Stimulated activated CD4-positive, alpha-beta T cell treated with anti-CD3 and anti-CD28 coated beads, Interleukin-1b, Interleukin-23, amount 100 ng/mL, for 4 hours (primary cell): ENCODE results near the gene SAP25.
"Not testable (repeated sequence)": the region's sequence is repeated elsewhere in the genome, so short reads cannot be mapped to it uniquely, and the experiment has no call there.

Experiments
- DNase-seq, 2 donors: peaks; one replicate each; pipeline ENCODE4 v3.0.0-alpha.2; 2020; ENCODE audit warnings: low read depth in 2 of 2

Gene SAP25

GRCh38 chr7:100561491-100562194, 12.1 kb downstream of the SAP25 start:
- no peak for DNase-seq

GRCh38 chr7:100559127-100559526, 14.6 kb downstream of the SAP25 start:
- no peak for DNase-seq

GRCh38 chr7:100556541-100556940, 17.2 kb downstream of the SAP25 start:
- DNase-seq = no peak

- DNase-seq = no peak
Observed at GRCh38 chr7:100555701-100556100, 18.0 kb downstream of the SAP25 start.

GRCh38 chr7:100553032-100553431, 20.7 kb downstream of the SAP25 start:
- no peak for DNase-seq

- no peak for DNase-seq
Observed at GRCh38 chr7:100552532-100552931, 21.2 kb downstream of the SAP25 start.

- DNase-seq = not testable (repeated sequence)
Observed at GRCh38 chr7:100548446-100548845, 25.3 kb downstream of the SAP25 start.

- no peak for DNase-seq
Observed at GRCh38 chr7:100547872-100548271, 25.8 kb downstream of the SAP25 start.

GRCh38 chr7:100546926-100547800, 26.5 kb downstream of the SAP25 start:
- DNase-seq = no peak

- DNase-seq = no peak
Observed at GRCh38 chr7:100546129-100546925, 27.4 kb downstream of the SAP25 start.

GRCh38 chr7:100545360-100546128, 28.2 kb downstream of the SAP25 start:
- peak in 1 of 2 donors; percentile 26 for DNase-seq

GRCh38 chr7:100544967-100545359, 28.7 kb downstream of the SAP25 start:
- DNase-seq = no peak

GRCh38 chr7:100544386-100544785, 29.3 kb downstream of the SAP25 start:
- DNase-seq = no peak

GRCh38 chr7:100543586-100543985, 30.1 kb downstream of the SAP25 start:
- DNase-seq = no peak

- not testable (repeated sequence) for DNase-seq
Observed at GRCh38 chr7:100541309-100541708, 32.4 kb downstream of the SAP25 start.

- no peak for DNase-seq
Observed at GRCh38 chr7:100540073-100540723, 33.5 kb downstream of the SAP25 start.

GRCh38 chr7:100539436-100540006, 34.2 kb downstream of the SAP25 start:
- DNase-seq = no peak

GRCh38 chr7:100538654-100539435, 34.9 kb downstream of the SAP25 start, which contains the start of gene AGFG2:
Gene AGFG2, plus strand, starts transcription at chr7:100539203. Its CDS starts 144 bp downstream, at chr7:100539347.
- peak; percentile 100 for DNase-seq

- DNase-seq = no peak
Observed at GRCh38 chr7:100538348-100538653, 35.4 kb downstream of the SAP25 start.

GRCh38 chr7:100536695-100537094, 37.0 kb downstream of the SAP25 start:
- DNase-seq = not testable (repeated sequence)
